Measurements from ENCODE around the gene MTUS2. TPM values are rescaled to one million over a fixed set of nuclear protein-coding genes. Genes with fewer than 3 reads are reported as not detected.

The MTUS2 gene
- total RNA-seq, 1 donor from 2014 or later, result not detected

DNA sequence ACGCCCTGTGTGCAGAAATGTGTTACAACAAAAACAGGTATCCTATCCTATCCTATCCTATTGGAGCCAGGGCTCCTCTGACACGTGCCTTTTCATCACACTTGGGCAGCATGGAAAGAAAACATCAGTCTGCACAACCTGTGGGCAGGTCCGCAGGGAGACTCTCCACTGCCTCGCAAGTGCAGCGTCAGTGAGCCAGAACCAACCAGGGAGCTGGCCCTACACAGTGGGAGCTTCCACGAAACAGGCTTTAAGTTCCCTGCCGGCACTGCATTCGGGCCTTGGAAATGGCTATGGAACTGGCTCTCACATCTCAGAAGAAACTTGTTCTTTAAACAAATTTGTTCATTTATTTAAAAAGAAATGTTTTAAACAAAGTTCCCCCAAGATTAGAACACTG lies 725.8 kb downstream of the MTUS2 start:
- H3K36me3 ChIP-seq (ENCODE audit: control insufficient read depth, insufficient read depth, low read length), result peaks cover 21% of the 10 kb centered on the region
- FAIRE-seq (no peak), DNase-seq (ENCODE audit: low read depth) (no peak)
- TF ChIP-seq, protein P1, sequence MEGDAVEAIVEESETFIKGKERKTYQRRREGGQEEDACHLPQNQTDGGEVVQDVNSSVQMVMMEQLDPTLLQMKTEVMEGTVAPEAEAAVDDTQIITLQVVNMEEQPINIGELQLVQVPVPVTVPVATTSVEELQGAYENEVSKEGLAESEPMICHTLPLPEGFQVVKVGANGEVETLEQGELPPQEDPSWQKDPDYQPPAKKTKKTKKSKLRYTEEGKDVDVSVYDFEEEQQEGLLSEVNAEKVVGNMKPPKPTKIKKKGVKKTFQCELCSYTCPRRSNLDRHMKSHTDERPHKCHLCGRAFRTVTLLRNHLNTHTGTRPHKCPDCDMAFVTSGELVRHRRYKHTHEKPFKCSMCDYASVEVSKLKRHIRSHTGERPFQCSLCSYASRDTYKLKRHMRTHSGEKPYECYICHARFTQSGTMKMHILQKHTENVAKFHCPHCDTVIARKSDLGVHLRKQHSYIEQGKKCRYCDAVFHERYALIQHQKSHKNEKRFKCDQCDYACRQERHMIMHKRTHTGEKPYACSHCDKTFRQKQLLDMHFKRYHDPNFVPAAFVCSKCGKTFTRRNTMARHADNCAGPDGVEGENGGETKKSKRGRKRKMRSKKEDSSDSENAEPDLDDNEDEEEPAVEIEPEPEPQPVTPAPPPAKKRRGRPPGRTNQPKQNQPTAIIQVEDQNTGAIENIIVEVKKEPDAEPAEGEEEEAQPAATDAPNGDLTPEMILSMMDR (IDR thresholded peaks at IDR 0.05; ENCODE audit: insufficient read depth, low read length, severe bottlenecking), result no peak
- no peak overlapping the region for H3K4me3 ChIP-seq (ENCODE audit: low read depth, low read length)
- H3K27me3 ChIP-seq (ENCODE audit: control insufficient read depth, insufficient read depth, low read length), result no peaks in the 10 kb centered on the region

DNA sequence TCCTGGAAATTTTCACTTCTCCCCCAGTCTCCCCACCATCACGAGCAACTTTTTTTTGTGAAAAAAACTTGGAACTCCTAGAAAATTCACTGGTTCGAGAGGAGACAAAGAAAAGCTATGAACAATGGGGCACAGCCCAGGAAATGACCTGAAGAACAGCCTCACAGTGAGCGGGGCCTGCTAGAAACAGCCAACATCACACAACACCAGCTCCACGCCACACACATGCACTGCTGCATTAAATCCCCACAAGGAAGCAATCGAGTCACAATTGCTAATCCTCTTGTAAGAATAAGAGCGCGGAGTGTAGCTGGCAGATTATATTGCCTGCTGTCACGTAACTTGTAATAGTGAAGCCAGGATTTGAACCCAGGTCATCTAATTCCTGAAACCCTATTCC lies 726.5 kb downstream of the MTUS2 start:
- H3K36me3 ChIP-seq (ENCODE audit: control insufficient read depth, insufficient read depth, low read length), result peaks cover 27% of the 10 kb centered on the region
- no peak for DNase-seq (ENCODE audit: low read depth)

DNA sequence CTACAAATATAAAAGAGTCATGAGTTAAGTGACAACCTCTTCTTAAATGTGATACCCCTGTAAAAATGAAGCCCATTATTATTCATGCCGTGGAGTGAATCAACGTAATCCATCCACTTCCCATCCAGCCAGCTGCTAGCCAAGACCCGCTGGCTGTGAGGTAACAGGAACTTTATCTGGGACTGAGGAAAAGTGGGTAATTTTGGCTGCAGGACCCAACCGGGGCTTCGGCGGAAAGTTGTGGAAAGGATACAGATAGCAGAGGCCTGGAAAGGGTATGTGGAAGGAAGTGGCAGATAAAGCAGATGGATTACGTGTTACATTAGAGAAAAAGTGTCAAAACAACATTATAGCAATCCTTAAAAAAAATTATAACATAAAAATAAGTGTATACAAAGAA lies 727.0 kb downstream of the MTUS2 start:
- no peak for FAIRE-seq
- Histone ChIP-seq H3K27me3 (ENCODE audit: control insufficient read depth, insufficient read depth, low read length) (no peaks in the 10 kb centered on the region), H3K4me3 (ENCODE audit: low read depth, low read length) (no peak overlapping the region), H3K36me3 (ENCODE audit: control insufficient read depth, insufficient read depth, low read length) (peaks cover 29% of the 10 kb centered on the region)
- DNase-seq (ENCODE audit: low read depth), result no peak
- TF ChIP-seq, protein P1 (IDR thresholded peaks at IDR 0.05; ENCODE audit: insufficient read depth, low read length, severe bottlenecking), result no peak

More for the DNA sequence above, 726.5 kb downstream of the MTUS2 start:
- no peak overlapping the region for H3K4me3 ChIP-seq (ENCODE audit: low read depth, low read length)
- H3K27me3 ChIP-seq (ENCODE audit: control insufficient read depth, insufficient read depth, low read length), result no peaks in the 10 kb centered on the region
- no peak for FAIRE-seq
- TF ChIP-seq, protein P1 (IDR thresholded peaks at IDR 0.05; ENCODE audit: insufficient read depth, low read length, severe bottlenecking), result no peak

DNA sequence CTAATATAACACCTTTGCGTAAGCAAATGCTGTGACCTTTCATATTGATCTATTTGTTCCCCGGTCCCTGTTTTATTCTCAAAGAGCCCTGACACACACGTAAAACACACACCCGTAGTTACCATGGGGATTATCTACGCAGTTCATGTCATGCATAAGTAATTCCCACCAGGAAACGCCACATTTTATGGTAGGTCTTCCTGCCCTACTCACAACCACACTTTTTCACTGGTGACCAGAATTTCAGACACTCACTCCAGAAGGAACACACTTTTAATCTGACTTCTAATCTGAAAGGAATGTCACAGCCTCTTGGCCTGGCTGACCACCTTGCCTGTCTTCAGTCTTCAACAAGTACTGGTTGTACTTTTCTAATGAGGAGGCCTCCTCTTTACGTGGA lies 728.6 kb downstream of the MTUS2 start:
- DNase-seq (ENCODE audit: low read depth), result no peak
- peaks cover 40% of the 10 kb centered on the region for H3K36me3 ChIP-seq (ENCODE audit: control insufficient read depth, insufficient read depth, low read length)
- H3K4me3 ChIP-seq (ENCODE audit: low read depth, low read length), result no peak overlapping the region
- no peaks in the 10 kb centered on the region for H3K27me3 ChIP-seq (ENCODE audit: control insufficient read depth, insufficient read depth, low read length)
- TF ChIP-seq, protein P1 (IDR thresholded peaks at IDR 0.05; ENCODE audit: insufficient read depth, low read length, severe bottlenecking), result no peak
- no peak for FAIRE-seq

DNA sequence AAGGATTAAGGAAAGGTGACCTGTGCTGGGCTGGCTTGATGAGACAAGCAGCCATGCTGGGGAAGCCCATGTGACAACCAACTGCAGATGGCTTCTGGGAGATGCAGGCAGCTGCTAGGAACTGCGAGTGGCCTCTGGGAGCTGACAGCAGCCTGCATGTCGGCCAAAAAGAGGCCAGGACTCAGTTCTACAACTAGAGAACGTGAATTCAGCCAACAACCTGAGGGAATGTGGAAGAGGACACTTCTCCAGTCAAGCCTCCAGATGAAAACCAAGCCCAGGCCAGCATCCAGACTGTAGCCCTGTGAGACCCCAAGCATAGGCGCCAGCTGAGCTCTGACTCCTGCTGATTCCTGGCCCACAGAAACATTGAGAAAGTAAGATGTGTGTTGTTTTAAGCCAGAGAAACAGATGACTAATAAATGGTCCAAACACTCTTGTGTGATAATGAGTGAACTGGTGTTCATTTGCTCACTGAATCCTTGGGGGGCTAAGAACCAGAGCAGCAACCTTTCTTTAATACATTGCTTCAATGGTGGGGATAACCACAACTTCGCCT lies 730.4 kb downstream of the MTUS2 start:
- FAIRE-seq (no peak), DNase-seq (ENCODE audit: low read depth) (no peak)
- H3K36me3 ChIP-seq (ENCODE audit: control insufficient read depth, insufficient read depth, low read length), result peaks cover 37% of the 10 kb centered on the region
- TF ChIP-seq, protein P1 (IDR thresholded peaks at IDR 0.05; ENCODE audit: insufficient read depth, low read length, severe bottlenecking), result no peak
- H3K27me3 ChIP-seq (ENCODE audit: control insufficient read depth, insufficient read depth, low read length), result no peaks in the 10 kb centered on the region
- no peak overlapping the region for H3K4me3 ChIP-seq (ENCODE audit: low read depth, low read length)

DNA sequence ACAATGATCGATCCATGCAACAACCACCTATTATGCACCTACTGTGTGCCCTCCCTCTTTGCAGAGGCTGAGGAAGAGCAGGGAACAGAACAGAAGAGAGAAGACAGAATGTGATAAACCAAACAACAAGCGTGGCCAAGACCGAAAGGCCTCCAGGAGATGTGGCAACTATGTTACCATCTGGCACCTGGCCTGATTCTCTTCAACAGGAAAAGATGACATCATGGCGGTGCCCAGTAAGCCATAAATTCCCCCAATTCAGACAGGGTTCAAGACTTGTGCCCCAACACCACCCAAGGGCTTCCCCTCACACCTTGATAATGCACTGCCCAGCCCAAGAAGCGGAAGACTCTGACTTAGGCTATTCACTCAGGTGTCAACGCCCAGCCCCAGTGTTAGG lies 731.1 kb downstream of the MTUS2 start:
- H3K4me3 ChIP-seq (ENCODE audit: low read depth, low read length), result no peak overlapping the region
- H3K27me3 ChIP-seq (ENCODE audit: control insufficient read depth, insufficient read depth, low read length), result no peaks in the 10 kb centered on the region
- TF ChIP-seq, protein P1 (IDR thresholded peaks at IDR 0.05; ENCODE audit: insufficient read depth, low read length, severe bottlenecking), result no peak
- FAIRE-seq (no peak), DNase-seq (ENCODE audit: low read depth) (no peak)
- peaks cover 37% of the 10 kb centered on the region for H3K36me3 ChIP-seq (ENCODE audit: control insufficient read depth, insufficient read depth, low read length)

All from bronchial epithelial cell (primary cell).